Astrocyte (in vitro differentiated cells and primary cell): ENCODE results near the gene CA14. TPM values are rescaled to one million over a fixed set of nuclear protein-coding genes. Genes with fewer than 3 reads are reported as not detected.

Experiments
- DNase-seq: peaks from one replicate; pipeline ENCODE4 v3.0.0-alpha.2; 2010; ENCODE audit warnings: low read depth
- FAIRE-seq: peaks from 2 replicates; lab custom pipeline; 2011; peaks lifted over from hg19 to GRCh38; lab: Jason Lieb, UNC
- H2AFZ ChIP-seq: 2 replicates; pipeline ENCODE4 v1.6.0; 2012; ENCODE audit warnings: low read depth, low read length, inconsistent platforms
- H3K27ac ChIP-seq: 2 replicates; pipeline ENCODE4 v1.5.1; 2011; ENCODE audit warnings: low read depth, low read length, inconsistent platforms
- H3K27me3 ChIP-seq: 2 replicates; pipeline ENCODE4 v1.6.0; 2011; ENCODE audit warnings: low read length, inconsistent platforms; ENCODE audit not compliant: insufficient read depth
- H3K36me3 ChIP-seq: 2 replicates; pipeline ENCODE4 v1.5.1; 2011; ENCODE audit warnings: low read length, inconsistent platforms; ENCODE audit not compliant: insufficient read depth
- H3K4me1 ChIP-seq: 2 replicates; pipeline ENCODE4 v1.5.1; 2011; ENCODE audit warnings: low read length, inconsistent platforms; ENCODE audit not compliant: insufficient read depth
- H3K4me2 ChIP-seq: 2 replicates; pipeline ENCODE4 v1.6.0; 2012; ENCODE audit warnings: low read length, inconsistent platforms
- H3K4me3 ChIP-seq: 2 replicates; pipeline ENCODE4 v1.5.1; 2011; ENCODE audit warnings: low read depth, mild to moderate bottlenecking, low read length, inconsistent platforms; ENCODE audit not compliant: insufficient read depth
- H3K79me2 ChIP-seq: 2 replicates; pipeline ENCODE4 v1.6.0; 2012; ENCODE audit warnings: mild to moderate bottlenecking, low read length, inconsistent platforms; ENCODE audit not compliant: insufficient read depth
- H3K9ac ChIP-seq: 2 replicates; pipeline ENCODE4 v1.6.0; 2012; ENCODE audit warnings: mild to moderate bottlenecking, low read length, inconsistent platforms
- H3K9me3 ChIP-seq: 2 replicates; pipeline ENCODE4 v1.5.1; 2012; ENCODE audit warnings: low read depth, mild to moderate bottlenecking, low read length, inconsistent platforms; ENCODE audit not compliant: insufficient read depth
- H4K20me1 ChIP-seq: 2 replicates; pipeline ENCODE4 v1.6.0; 2012; ENCODE audit warnings: low read length, inconsistent platforms; ENCODE audit not compliant: insufficient read depth
- H3K27ac Mint-ChIP-seq: one replicate; pipeline ENCODE4 v1.8.0; 2021; ENCODE audit warnings: mild to moderate bottlenecking, mixed read lengths; ENCODE audit not compliant: unreplicated experiment
- H3K27me3 Mint-ChIP-seq: one replicate; pipeline ENCODE4 v1.8.0; 2021; ENCODE audit warnings: low read depth, mixed read lengths; ENCODE audit not compliant: unreplicated experiment
- H3K36me3 Mint-ChIP-seq: one replicate; pipeline ENCODE4 v1.8.0; 2021; ENCODE audit warnings: low read depth, mixed read lengths; ENCODE audit not compliant: unreplicated experiment
- H3K4me1 Mint-ChIP-seq: one replicate; pipeline ENCODE4 v1.8.0; 2021; ENCODE audit warnings: low read depth, mixed read lengths; ENCODE audit not compliant: unreplicated experiment
- H3K4me3 Mint-ChIP-seq: one replicate; pipeline ENCODE4 v1.8.0; 2021; ENCODE audit warnings: mild to moderate bottlenecking, moderate library complexity, mixed read lengths; ENCODE audit not compliant: unreplicated experiment
- H3K9me3 Mint-ChIP-seq: one replicate; pipeline ENCODE4 v1.8.0; 2021; ENCODE audit warnings: mild to moderate bottlenecking, mixed read lengths; ENCODE audit not compliant: unreplicated experiment
- CTCF ChIP-seq: IDR thresholded peaks from 2 replicates; pipeline ENCODE4 v1.5.1; 2011; ENCODE audit warnings: low read depth, mild to moderate bottlenecking, inconsistent platforms, low read length, moderate library complexity; ENCODE audit not compliant: insufficient read depth
- EZH2 ChIP-seq: IDR thresholded peaks from 2 replicates; pipeline ENCODE4 v1.6.1; 2012; ENCODE audit warnings: mild to moderate bottlenecking, low read length, inconsistent platforms; ENCODE audit not compliant: insufficient read depth
- total RNA-seq: library from RNA; stranded (reverse); gene quantifications from 2 replicates; pipeline ENCODE4 v1.2.1, GENCODE V29; 2021

The CA14 gene
- total RNA-seq, 1 donor from 2014 or later, result 1.2 TPM

- peaks cover 12% of the 10 kb centered on the region for H3K36me3 ChIP-seq
- H3K4me2 ChIP-seq, result no peak overlapping the region
- TF ChIP-seq EZH2, result no peak
- no peak for TF ChIP-seq CTCF
- H3K9ac ChIP-seq, result no peak overlapping the region
- no peak for DNase-seq
- peaks cover 12% of the 10 kb centered on the region for H3K4me1 ChIP-seq
- H2AFZ ChIP-seq, result no peak overlapping the region
- Mint-ChIP-seq H3K4me3 (peak overlapping the region; percentile 15), H3K4me1 (peaks cover 39% of the 10 kb centered on the region), H3K27me3 (no peaks in the 10 kb centered on the region), H3K36me3 (peaks cover 3% of the 10 kb centered on the region), H3K27ac (peak overlapping the region; percentile 53), H3K9me3 (no peaks in the 10 kb centered on the region)
- H3K79me2 ChIP-seq, result peaks cover 16% of the 10 kb centered on the region
- H4K20me1 ChIP-seq, result peaks cover 7% of the 10 kb centered on the region
- peaks cover 24% of the 10 kb centered on the region for H3K27me3 ChIP-seq
- no peaks in the 10 kb centered on the region for H3K9me3 ChIP-seq
- no peak overlapping the region for H3K27ac ChIP-seq
- no peak for FAIRE-seq
- H3K4me3 ChIP-seq, result no peak overlapping the region
Observed at GRCh38 chr1:150262388-150263320, 5.1 kb downstream of the CA14 start.

GRCh38 chr1:150263549-150263948 lies 6.0 kb downstream of the CA14 start:
- no peak overlapping the region for H3K4me2 ChIP-seq
- peaks cover 25% of the 10 kb centered on the region for H3K79me2 ChIP-seq
- peaks cover 7% of the 10 kb centered on the region for H4K20me1 ChIP-seq
- H3K9ac ChIP-seq, result no peak overlapping the region
- peaks cover 12% of the 10 kb centered on the region for H3K36me3 ChIP-seq
- H3K27ac ChIP-seq, result no peak overlapping the region
- Mint-ChIP-seq H3K27ac (no peak overlapping the region), H3K4me1 (peaks cover 33% of the 10 kb centered on the region), H3K9me3 (no peaks in the 10 kb centered on the region), H3K36me3 (peaks cover 6% of the 10 kb centered on the region), H3K27me3 (no peaks in the 10 kb centered on the region), H3K4me3 (no peak overlapping the region)
- peaks cover 15% of the 10 kb centered on the region for H3K27me3 ChIP-seq
- TF ChIP-seq CTCF (no peak), EZH2 (no peak)
- H3K4me3 ChIP-seq, result no peak overlapping the region
- FAIRE-seq, result no peak
- H2AFZ ChIP-seq, result no peak overlapping the region
- H3K9me3 ChIP-seq, result no peaks in the 10 kb centered on the region
- no peak for DNase-seq
- H3K4me1 ChIP-seq, result peaks cover 16% of the 10 kb centered on the region

GRCh38 chr1:150267896-150268295 lies 10.3 kb downstream of the CA14 start:
- H2AFZ ChIP-seq, result peak overlapping the region; percentile 87
- H3K9ac ChIP-seq, result peak overlapping the region; percentile 96
- Mint-ChIP-seq H3K9me3 (no peaks in the 10 kb centered on the region), H3K4me3 (peak overlapping the region; percentile 100), H3K4me1 (peaks cover 20% of the 10 kb centered on the region), H3K27me3 (no peaks in the 10 kb centered on the region), H3K36me3 (peaks cover 6% of the 10 kb centered on the region), H3K27ac (peak overlapping the region; percentile 86)
- peaks cover 28% of the 10 kb centered on the region for H3K79me2 ChIP-seq
- peaks cover 12% of the 10 kb centered on the region for H3K36me3 ChIP-seq
- peak overlapping the region; percentile 93 for H3K4me3 ChIP-seq
- H4K20me1 ChIP-seq, result peaks cover 7% of the 10 kb centered on the region
- H3K27me3 ChIP-seq, result no peaks in the 10 kb centered on the region
- peak overlapping the region; percentile 98 for H3K4me2 ChIP-seq
- peak overlapping the region; percentile 73 for H3K27ac ChIP-seq
- no peak for FAIRE-seq
- TF ChIP-seq CTCF (no peak), EZH2 (no peak)
- no peaks in the 10 kb centered on the region for H3K9me3 ChIP-seq
- H3K4me1 ChIP-seq, result peaks cover 21% of the 10 kb centered on the region
- no peak for DNase-seq
